Measurements from ENCODE around the gene STXBP1.

STXBP1 gene

GRCh38 chr9:127651697-127652610, 39.9 kb downstream of the STXBP1 start:
- no peak for DNase-seq (ENCODE audit: extremely low spot score)
- POLR2A ChIA-PET = interaction anchor here (0.6 kb wide), 1 partner anchor 208 kb away, joined by 4 read pairs; no protein-coding TSS in a partner anchor
- TF ChIP-seq, protein P1, sequence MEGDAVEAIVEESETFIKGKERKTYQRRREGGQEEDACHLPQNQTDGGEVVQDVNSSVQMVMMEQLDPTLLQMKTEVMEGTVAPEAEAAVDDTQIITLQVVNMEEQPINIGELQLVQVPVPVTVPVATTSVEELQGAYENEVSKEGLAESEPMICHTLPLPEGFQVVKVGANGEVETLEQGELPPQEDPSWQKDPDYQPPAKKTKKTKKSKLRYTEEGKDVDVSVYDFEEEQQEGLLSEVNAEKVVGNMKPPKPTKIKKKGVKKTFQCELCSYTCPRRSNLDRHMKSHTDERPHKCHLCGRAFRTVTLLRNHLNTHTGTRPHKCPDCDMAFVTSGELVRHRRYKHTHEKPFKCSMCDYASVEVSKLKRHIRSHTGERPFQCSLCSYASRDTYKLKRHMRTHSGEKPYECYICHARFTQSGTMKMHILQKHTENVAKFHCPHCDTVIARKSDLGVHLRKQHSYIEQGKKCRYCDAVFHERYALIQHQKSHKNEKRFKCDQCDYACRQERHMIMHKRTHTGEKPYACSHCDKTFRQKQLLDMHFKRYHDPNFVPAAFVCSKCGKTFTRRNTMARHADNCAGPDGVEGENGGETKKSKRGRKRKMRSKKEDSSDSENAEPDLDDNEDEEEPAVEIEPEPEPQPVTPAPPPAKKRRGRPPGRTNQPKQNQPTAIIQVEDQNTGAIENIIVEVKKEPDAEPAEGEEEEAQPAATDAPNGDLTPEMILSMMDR (IDR thresholded peaks at IDR 0.05; ENCODE audit: control extremely low read depth, extremely low read depth, low read depth, missing control alignments) = no peak
- CTCF ChIA-PET = interaction anchor here (1.3 to 1.8 kb wide), 3 partner anchors 16 to 83 kb away, joined by 4 to 5 read pairs (median 4); partner anchors contain the start of gene TOR2A

GRCh38 chr9:127652733-127653132, 40.7 kb downstream of the STXBP1 start:
- ChIA-PET POLR2A (no interaction called here), CTCF (interaction anchor here (1.3 to 1.8 kb wide), 2 partner anchors 36 to 82 kb away, joined by 4 to 5 read pairs; partner anchors contain the start of gene TOR2A)
- no peak for DNase-seq (ENCODE audit: extremely low spot score)
- TF ChIP-seq, protein P1 (IDR thresholded peaks at IDR 0.05; ENCODE audit: control extremely low read depth, extremely low read depth, low read depth, missing control alignments) = no peak

- DNase-seq (ENCODE audit: extremely low spot score) = no peak
- POLR2A ChIA-PET = no interaction called here
- TF ChIP-seq, protein P1 (IDR thresholded peaks at IDR 0.05; ENCODE audit: control extremely low read depth, extremely low read depth, low read depth, missing control alignments) = no peak
- CTCF ChIA-PET = interaction anchor here (1.6 kb wide), 1 partner anchor 80 kb away, joined by 4 read pairs; the partner anchor contains the start of gene TOR2A
These were observed 42.5 kb downstream of the STXBP1 start for GRCh38 chr9:127654619-127655018.

DNA sequence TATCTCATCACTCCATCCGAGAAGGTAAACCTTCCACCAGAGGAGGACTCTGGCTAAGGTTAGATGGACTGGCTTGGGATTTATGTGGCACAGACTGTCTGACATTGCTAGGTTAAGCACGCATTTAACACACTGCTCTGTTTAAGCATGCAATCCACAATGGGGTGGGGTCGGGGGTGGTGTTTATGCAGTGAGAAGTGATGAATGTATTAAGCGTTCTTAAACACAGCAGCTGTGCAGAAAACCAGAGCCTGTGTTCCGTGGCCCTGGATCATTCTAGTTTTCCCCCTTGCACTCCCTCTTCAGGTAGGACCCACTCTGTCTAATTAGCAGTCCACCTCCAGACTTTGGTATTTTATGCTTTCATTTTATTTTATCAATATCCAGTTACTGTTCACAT, 46.4 kb downstream of the STXBP1 start:
- ChIA-PET POLR2A (no interaction called here), CTCF (no interaction called here)
- no peak for DNase-seq (ENCODE audit: extremely low spot score)
- TF ChIP-seq, protein P1 (IDR thresholded peaks at IDR 0.05; ENCODE audit: control extremely low read depth, extremely low read depth, low read depth, missing control alignments) = no peak

DNA sequence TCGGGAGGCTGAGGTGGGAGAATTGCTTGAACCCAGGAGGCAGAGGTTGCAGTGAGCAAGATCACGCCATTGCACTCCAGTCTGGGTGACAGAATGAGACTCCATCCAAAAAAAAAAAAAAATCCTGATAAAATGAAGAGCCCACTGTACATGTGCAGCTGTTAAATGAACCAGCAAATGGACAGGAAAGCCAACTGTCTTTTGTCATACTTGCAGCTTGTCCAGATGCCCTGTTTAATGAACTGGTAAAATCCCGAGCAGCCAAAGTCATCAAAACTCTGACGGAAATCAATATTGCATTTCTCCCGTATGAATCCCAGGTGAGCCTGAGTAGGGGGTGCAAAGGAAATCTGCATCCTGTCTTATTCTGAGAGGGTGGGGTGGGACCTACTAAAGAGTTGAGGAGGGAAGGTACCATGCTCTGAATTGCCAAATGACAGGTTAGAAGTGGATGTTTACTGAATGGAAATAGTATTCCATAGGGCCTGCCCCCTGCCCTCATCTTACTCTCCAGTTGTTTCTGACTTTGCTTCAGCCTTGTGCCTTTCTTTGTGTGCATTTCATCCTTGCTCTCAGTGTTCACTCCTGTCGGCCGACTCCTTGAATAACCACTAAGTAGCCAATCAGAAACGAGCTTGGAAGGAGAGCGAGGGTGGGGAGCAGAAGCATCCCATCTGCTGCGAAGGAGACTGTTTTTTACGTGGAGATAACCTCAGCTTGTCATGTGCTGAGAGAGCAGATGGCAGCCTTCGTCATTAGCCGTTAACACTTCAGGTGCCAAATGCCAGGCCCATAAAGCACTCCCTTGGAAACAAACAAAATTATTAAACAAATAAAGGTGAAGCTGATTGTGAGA, 49.0 kb downstream of the STXBP1 start:
- CTCF ChIA-PET = interaction anchor here (0.6 kb wide), 1 partner anchor 17 kb away, joined by 3 read pairs; no protein-coding TSS in a partner anchor
- no peak for DNase-seq (ENCODE audit: extremely low spot score)
- TF ChIP-seq, protein P1 (IDR thresholded peaks at IDR 0.05; ENCODE audit: control extremely low read depth, extremely low read depth, low read depth, missing control alignments) = no peak
- POLR2A ChIA-PET = no interaction called here

GRCh38 chr9:127662617-127663016, 50.5 kb downstream of the STXBP1 start:
- ChIA-PET POLR2A (no interaction called here), CTCF (no interaction called here)
- no peak for DNase-seq (ENCODE audit: extremely low spot score)
- TF ChIP-seq, protein P1 (IDR thresholded peaks at IDR 0.05; ENCODE audit: control extremely low read depth, extremely low read depth, low read depth, missing control alignments) = no peak

Measured in GM10248 (cell line).